HPDE6-E6E7 (cell line): ENCODE results near the gene INPP4B.

Source experiments
- DNase-seq: peaks from one replicate; pipeline ENCODE4 v3.0.0; 2011; ENCODE audit warnings: missing footprints; ENCODE audit errors: extremely low spot score

INPP4B gene

GRCh38 chr4:142348613-142349021, 497.5 kb downstream of the INPP4B start:
- DNase-seq: no peak

- peak; percentile 11 for DNase-seq
These were observed 498.9 kb downstream of the INPP4B start for GRCh38 chr4:142347241-142347640.

DNA sequence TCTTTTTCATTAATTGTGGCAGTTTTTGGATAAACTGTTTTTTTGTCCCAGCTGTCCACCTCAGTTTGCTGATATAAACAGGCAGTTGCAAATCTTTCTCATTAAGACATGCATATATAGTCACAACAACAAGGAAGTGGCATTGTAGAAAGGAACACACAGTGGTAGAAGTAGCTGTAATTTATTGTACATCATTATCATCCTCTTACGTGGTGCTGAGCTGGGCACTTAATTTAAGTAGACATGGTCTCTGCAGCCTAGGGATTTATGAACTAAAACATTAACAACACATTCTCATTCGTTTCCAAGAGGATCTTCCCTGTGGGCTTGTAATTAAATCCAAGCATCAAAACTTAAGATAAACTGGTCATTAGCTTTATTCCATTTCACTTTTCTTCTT, 500.2 kb downstream of the INPP4B start:
- no peak for DNase-seq

- DNase-seq: no peak
These were observed 504.8 kb downstream of the INPP4B start for GRCh38 chr4:142341268-142341667.

GRCh38 chr4:142339053-142339452, 507.0 kb downstream of the INPP4B start:
- no peak for DNase-seq

DNA sequence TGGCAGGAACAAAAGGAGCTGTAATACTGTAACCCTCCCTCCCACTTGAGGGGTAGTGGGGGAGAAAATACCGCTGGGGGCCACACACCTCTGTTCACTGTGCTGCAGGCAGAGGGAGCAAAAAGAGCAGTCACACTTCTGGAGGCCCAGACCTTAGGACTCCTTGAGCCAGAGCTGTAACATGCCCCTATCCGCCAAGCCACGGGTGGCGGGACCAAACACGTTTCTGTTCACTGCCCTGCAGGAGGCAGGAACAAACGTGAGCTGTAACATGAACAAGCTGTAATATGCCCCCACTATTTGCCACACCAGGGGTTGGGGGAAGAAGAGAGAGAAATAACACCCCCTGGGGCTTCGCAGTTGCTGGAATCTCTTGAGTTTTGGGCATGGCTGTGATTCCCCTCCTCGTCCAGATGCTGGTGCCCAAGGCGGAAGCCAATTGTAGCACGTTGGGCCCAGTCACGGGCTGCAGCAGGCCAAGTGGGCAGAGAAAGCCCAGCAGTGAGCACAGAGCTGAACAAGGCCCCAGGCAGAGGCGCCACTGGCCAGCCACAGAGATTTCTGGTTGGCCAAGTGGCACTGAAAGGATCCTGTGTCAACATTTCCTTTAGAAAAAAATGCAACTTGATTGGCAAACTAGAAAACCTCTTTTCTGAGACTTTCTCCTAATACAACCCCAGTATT, 509.7 kb downstream of the INPP4B start:
- DNase-seq: no peak

GRCh38 chr4:142334931-142335330, 511.2 kb downstream of the INPP4B start:
- no peak for DNase-seq

DNA sequence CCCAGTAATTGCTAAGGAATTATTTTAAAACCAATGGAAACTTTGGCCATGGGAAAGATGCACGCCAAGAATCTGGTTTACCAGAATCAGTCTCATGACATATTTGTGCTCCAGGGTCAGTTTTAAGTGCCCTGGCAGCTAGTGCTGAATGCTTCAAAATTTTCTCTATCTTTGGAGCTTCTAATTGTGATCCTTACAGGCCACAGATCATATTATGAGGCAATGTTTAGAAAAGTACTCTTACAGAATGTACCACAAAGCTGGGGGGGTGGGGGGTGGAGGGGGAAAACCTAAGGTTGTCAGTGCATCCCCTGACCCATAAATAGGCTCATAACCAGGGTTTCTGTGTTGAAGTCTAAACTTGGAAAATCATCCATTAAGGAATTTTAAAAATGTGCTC, 514.5 kb downstream of the INPP4B start:
- DNase-seq: no peak

GRCh38 chr4:142331132-142331531, 515.0 kb downstream of the INPP4B start:
- DNase-seq: no peak

DNA sequence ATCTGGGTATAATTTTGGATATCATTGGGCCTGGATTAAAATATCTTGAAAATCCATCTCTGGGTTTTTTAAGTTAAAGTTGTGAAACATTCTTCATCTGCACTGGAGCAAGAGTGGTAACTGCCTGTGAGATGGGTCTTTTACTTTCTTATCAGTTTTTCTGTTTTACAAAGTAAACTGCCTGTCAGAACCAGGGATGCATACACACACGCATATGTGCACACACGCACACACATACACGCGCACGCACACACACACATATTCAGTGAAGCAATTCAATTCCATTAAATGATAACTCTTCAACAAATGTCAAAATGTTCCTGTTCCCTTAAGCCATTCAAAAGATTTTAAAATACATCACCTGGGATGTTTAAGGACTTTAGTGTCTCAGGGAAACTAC, 515.8 kb downstream of the INPP4B start:
- DNase-seq: no peak

DNA sequence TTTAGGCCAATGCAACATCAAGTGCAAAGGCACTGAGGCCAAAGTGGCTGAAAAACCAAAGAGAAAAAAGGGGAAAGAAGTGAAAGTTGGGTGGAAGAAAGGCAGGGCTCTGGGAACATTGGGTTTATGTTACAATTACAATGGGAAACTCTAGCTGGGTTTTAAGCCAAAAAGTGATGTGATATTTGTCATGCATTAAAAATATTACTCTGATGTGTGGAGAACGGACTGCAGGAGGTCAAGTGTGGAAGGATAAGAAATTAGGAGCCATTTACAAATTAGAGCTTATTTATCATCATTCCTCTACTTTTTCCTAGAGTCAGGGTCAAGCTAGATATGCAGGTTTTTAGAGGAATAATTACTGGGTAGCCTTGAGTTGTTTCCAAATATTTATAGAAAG, 516.8 kb downstream of the INPP4B start:
- DNase-seq: no peak

GRCh38 chr4:142326181-142326580, 519.9 kb downstream of the INPP4B start:
- no peak for DNase-seq

GRCh38 chr4:142324572-142324971, 521.5 kb downstream of the INPP4B start:
- DNase-seq: no peak

DNA sequence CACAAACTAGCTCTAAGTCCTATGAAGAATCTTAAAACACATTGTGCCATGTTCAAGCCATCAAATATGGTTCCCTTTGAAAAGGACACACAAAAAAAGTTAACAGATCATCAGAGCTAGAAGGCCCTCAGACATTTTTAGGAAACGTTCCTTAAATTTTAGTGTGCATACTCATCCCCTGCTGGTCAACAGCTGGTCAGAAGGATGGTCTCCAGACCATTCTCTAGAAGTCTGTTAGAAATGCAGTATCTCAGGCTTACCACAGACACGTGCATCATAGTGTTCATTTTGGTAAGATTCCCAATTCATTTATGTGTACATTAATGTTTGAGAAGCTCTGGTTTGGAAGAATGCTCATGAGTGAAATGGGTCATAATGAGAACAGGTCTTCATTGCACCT, 523.1 kb downstream of the INPP4B start:
- no peak for DNase-seq

GRCh38 chr4:142318280-142318679, 527.8 kb downstream of the INPP4B start:
- no peak for DNase-seq

DNA sequence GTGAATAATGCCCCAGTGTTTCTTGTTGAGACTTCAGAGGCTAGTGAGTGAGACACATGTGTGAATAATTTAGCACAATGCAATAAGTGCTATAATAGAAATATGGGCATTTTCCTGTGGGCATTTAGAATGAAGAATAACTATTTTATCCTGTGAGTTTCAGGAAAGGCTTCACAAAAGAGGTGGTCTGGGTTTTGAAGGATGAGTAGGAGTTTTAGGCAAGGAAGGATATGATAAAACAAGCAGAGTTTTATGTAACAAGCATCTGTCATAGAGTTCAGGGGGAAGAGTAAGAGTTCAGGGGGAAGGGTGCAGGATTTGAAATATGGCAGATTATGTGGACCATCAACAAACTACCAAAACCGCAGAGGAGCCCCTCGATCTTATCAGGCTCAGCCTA, 529.2 kb downstream of the INPP4B start:
- no peak for DNase-seq

GRCh38 chr4:142316025-142316424, 530.1 kb downstream of the INPP4B start:
- DNase-seq: no peak

- peak; percentile 25 for DNase-seq
These were observed 531.4 kb downstream of the INPP4B start for GRCh38 chr4:142314686-142315085.

DNA sequence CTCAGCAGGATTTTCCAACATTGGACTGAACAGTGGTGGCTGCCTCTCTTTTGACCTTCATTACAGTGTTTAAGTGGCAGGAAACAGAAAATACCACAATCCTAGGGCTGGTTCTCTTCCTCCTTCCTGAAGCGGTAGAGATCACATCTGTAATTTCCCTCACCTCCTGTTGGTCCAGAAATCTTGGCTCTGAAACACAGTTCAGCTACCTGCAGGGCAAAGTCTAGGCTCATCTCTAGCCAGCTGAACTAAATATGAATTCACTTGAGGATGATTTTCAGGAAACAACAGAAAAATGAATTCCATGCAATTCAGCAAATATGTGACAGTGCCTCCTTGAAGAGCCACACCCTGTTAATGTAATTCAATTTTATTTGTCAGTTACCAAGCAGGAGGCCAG, 531.9 kb downstream of the INPP4B start:
- DNase-seq: no peak

DNA sequence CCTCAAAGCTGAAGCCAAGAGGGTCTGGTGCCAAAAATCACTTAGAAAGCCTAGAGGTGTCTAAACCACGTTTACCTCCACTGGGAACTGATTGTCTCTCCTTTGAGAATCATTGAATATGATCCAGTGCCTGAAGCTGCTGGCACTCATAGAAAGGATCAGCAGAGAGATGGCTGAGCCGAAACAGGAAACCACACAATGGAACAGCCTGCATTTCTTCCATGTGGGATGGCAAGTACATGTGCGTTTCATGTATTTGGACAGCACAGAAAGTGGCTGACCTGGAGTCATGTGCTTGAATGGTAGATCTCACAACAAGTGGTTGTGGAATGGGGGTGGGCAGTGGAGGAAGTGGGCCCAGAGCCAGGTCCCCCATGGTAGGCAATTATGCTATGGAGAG, 533.7 kb downstream of the INPP4B start:
- DNase-seq: no peak

GRCh38 chr4:142311916-142312315, 534.2 kb downstream of the INPP4B start:
- no peak for DNase-seq

DNA sequence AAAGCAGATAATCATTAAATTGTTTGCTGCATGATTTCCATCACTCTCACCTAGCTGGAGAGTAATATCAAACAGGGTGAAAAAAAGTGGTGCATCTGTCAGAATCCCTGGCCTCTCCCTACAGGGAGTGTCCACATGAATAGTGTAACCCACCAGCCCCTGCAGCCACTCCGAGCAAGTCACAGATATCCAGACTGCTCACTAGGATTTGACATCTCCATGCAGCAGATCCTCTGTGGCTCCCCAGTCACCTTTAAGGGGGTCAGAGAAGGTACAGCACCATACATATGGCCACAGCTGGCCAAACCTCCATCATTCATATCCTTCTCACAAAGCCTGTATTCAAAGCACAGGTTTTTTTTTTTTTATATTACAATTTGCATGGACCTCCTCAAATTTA, 536.3 kb downstream of the INPP4B start:
- no peak for DNase-seq

GRCh38 chr4:142307857-142308256, 538.2 kb downstream of the INPP4B start:
- DNase-seq: no peak

DNA sequence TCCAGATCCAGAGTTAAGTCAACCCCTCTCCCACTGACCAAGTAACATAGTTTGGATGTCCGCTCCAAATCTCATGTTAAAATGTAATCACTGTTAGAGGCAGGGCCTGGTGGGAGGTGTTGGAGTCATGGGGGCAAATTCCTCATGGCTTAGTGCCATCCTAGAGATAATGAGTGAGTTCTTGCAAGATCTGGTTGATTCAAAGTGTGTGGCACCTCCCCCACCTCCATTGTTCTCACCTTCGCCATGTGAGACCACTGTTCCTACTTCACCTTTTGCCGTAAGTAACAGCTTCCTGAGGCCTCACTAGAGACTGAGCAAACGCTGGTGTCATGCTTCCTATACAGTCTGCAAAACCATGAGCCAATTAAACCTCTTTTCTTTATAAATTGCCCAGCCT, 548.8 kb downstream of the INPP4B start:
- DNase-seq: no peak
